ENCODE results near the gene ZDHHC21.

The ZDHHC21 gene

GRCh38 chr9:14591411-14591810 is 101.8 kb downstream of the ZDHHC21 start:
- H3K4me3 ChIP-seq (ENCODE audit: low read depth, low read length), result no peak overlapping the region
- TF ChIP-seq, protein P1, sequence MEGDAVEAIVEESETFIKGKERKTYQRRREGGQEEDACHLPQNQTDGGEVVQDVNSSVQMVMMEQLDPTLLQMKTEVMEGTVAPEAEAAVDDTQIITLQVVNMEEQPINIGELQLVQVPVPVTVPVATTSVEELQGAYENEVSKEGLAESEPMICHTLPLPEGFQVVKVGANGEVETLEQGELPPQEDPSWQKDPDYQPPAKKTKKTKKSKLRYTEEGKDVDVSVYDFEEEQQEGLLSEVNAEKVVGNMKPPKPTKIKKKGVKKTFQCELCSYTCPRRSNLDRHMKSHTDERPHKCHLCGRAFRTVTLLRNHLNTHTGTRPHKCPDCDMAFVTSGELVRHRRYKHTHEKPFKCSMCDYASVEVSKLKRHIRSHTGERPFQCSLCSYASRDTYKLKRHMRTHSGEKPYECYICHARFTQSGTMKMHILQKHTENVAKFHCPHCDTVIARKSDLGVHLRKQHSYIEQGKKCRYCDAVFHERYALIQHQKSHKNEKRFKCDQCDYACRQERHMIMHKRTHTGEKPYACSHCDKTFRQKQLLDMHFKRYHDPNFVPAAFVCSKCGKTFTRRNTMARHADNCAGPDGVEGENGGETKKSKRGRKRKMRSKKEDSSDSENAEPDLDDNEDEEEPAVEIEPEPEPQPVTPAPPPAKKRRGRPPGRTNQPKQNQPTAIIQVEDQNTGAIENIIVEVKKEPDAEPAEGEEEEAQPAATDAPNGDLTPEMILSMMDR (IDR thresholded peaks at IDR 0.05; ENCODE audit: control insufficient read depth, extremely low read depth, insufficient read depth), result no peak
- DNase-seq (ENCODE audit: low read depth), result no peak

DNA sequence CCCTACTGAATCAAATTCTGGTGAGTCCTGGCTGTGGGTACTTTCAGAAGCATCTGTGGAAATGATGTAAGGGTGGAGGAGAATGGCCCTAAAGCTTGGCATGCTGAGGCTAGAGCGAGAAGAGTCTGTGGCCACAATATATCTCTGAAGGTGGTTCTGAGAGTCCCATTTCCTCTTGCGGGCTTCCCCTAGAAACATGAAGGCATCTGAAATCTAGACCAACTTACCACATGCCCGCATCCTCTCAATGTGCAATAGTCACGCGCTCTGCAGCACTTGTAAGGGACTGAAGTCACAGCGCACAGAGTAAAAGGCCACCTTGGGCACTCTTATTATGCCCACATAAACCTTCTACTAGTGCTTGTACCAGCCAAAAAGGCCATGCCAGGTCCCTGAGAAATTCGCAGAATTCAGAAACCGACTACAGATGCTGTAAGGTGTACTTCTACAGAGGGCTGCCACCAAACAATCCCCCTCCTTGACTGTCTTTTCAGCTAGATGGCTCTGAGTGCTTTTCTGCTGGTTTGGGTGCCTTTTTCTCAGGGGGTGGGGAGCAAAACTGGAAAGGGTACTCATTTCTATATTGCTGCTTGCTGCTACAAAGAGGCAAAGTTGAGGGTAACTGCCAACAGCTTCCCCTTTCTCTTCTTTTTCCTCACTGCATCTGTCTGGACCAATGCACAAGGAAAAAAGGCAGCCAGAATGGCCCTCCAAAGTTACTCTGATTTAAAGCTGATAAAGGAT is 107.3 kb downstream of the ZDHHC21 start:
- TF ChIP-seq, protein P1 (IDR thresholded peaks at IDR 0.05; ENCODE audit: control insufficient read depth, extremely low read depth, insufficient read depth), result no peak
- H3K4me3 ChIP-seq (ENCODE audit: low read depth, low read length), result no peak overlapping the region
- DNase-seq (ENCODE audit: low read depth), result no peak

DNA sequence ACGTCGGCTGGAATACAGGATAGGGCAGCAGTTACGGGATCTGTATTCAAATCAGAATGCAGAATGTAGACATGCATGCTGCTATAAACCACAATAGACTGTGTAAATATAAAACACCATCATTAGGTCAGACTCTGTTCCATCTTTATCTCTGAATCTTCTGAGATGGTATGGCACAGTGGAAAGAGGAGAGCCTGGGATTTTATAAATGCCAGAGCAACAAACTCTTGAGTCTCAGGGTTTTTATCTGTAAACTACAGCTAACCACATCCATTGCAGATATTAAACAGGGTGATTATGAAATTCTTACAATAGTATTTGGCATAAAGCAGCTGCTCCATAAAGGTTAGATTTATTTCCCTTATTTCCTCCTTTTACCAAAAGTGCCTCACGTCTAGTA is 108.7 kb downstream of the ZDHHC21 start:
- TF ChIP-seq, protein P1 (IDR thresholded peaks at IDR 0.05; ENCODE audit: control insufficient read depth, extremely low read depth, insufficient read depth), result no peak
- H3K4me3 ChIP-seq (ENCODE audit: low read depth, low read length), result no peak overlapping the region
- no peak for DNase-seq (ENCODE audit: low read depth)

GRCh38 chr9:14578030-14578429 is 115.2 kb downstream of the ZDHHC21 start:
- H3K4me3 ChIP-seq (ENCODE audit: low read depth, low read length), result no peak overlapping the region
- TF ChIP-seq, protein P1 (IDR thresholded peaks at IDR 0.05; ENCODE audit: control insufficient read depth, extremely low read depth, insufficient read depth), result no peak
- DNase-seq (ENCODE audit: low read depth), result no peak

GRCh38 chr9:14574173-14574572 is 119.1 kb downstream of the ZDHHC21 start:
- TF ChIP-seq, protein P1 (IDR thresholded peaks at IDR 0.05; ENCODE audit: control insufficient read depth, extremely low read depth, insufficient read depth), result no peak
- no peak for DNase-seq (ENCODE audit: low read depth)

GRCh38 chr9:14573319-14573718 is 119.9 kb downstream of the ZDHHC21 start:
- TF ChIP-seq, protein P1 (IDR thresholded peaks at IDR 0.05; ENCODE audit: control insufficient read depth, extremely low read depth, insufficient read depth), result no peak
- DNase-seq (ENCODE audit: low read depth), result peak; percentile 14
- H3K4me3 ChIP-seq (ENCODE audit: low read depth, low read length), result no peak overlapping the region

More at GRCh38 chr9:14574173-14574572, 119.1 kb downstream of the ZDHHC21 start:
- H3K4me3 ChIP-seq (ENCODE audit: low read depth, low read length), result no peak overlapping the region

Data from LNCaP clone FGC (cell line).